GM21737 (cell line): ENCODE measurements around the gene HCRTR1.
"Not testable (repeated sequence)": the region's sequence is repeated elsewhere in the genome, so short reads cannot be mapped to it uniquely, and the experiment has no call there.

Source experiments
- ATAC-seq: cut with Tn5 transposase; IDR thresholded peaks from one replicate; pipeline ENCODE4 v1.9.1; 2021; ENCODE audit warnings: mild to moderate bottlenecking, moderate library complexity; ENCODE audit not compliant: unreplicated experiment

Gene HCRTR1

DNA sequence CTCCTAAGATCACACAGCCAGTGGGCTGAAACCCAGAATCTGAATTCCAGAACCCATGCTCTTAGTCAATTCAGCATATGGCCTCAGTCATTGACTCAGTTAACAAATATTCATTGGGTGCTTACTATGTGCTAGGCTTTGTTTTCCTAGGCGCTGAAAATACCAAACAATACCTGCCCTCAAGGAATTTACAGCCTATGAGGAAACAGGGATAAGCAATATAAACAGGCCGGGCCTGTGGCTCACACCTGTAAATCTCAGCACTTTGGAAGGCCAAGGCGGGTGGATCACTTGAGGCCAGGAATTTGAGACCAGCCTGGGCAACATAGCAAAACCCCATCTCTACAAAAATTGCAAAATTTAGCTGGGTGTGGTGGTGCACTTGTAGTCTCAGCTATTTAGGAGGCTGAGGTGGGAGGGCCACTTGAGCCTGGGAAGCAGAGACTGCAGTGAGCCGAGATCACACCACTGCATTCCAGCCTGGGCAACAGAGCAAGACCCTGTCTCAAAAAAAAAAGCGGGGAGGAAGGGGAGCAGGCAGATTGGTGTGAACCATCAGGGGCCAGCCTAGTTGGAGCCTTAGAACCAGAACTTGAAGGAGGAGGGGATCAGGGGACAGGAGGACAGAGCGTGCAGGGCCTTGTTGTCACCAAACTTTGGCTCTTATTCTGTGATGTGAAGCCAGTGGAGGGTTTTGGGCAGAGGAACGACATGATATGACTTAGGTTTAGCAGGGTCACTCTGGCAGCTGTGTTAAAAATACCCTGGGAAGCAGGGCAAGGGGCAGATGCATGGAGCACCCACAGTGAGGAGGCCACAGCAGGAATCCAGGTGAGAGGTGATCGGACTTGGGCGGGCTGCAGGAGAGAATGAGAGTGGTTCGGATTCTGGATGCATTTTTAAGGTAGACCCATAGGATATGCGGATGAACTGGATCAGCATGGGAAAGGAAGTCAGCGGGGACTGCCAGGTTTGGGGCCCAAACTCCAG is 35.4 kb upstream of the HCRTR1 start:
- ATAC-seq = no peak

- no peak for ATAC-seq
These were observed 34.2 kb upstream of the HCRTR1 start for GRCh38 chr1:31583082-31583994.

GRCh38 chr1:31583995-31584868 is 33.3 kb upstream of the HCRTR1 start:
- ATAC-seq = no peak

DNA sequence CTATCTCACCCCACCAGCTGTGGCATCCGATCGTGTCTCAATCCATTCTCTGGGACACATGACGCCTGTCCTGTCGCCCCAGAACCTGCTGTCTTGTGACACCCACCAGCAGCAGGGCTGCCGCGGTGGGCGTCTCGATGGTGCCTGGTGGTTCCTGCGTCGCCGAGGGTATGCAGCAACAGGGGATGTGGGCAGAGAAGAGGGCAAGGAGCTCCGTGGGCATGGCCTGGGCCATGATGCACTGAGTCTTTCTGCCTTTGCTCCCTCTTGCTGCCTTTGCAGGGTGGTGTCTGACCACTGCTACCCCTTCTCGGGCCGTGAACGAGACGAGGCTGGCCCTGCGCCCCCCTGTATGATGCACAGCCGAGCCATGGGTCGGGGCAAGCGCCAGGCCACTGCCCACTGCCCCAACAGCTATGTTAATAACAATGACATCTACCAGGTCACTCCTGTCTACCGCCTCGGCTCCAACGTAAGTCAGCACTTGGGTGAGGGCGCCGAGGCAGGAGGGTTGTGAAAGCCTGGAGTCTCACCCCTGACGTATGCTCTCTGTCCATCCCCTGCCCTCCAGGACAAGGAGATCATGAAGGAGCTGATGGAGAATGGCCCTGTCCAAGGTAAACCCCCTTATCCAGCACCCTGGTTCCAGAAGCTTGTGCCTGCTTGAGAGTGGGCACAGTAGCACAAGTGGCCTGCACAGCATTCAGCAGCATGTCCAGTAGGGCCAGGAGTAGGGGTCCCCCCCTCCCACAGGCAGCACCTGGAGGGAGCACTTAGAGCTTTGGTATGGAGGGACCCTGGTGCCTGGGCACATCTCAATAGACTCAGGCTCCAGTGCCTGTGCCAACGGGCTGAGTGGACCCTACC is 32.4 kb upstream of the HCRTR1 start:
- ATAC-seq = no peak

- ATAC-seq = no peak
These were observed 31.6 kb upstream of the HCRTR1 start for GRCh38 chr1:31585736-31586365.

- ATAC-seq = no peak
These were observed 30.8 kb upstream of the HCRTR1 start for GRCh38 chr1:31586376-31587327.

GRCh38 chr1:31587328-31587699 is 30.2 kb upstream of the HCRTR1 start:
- ATAC-seq = not testable (repeated sequence)

GRCh38 chr1:31587720-31588423 is 29.6 kb upstream of the HCRTR1 start:
- ATAC-seq = no peak

DNA sequence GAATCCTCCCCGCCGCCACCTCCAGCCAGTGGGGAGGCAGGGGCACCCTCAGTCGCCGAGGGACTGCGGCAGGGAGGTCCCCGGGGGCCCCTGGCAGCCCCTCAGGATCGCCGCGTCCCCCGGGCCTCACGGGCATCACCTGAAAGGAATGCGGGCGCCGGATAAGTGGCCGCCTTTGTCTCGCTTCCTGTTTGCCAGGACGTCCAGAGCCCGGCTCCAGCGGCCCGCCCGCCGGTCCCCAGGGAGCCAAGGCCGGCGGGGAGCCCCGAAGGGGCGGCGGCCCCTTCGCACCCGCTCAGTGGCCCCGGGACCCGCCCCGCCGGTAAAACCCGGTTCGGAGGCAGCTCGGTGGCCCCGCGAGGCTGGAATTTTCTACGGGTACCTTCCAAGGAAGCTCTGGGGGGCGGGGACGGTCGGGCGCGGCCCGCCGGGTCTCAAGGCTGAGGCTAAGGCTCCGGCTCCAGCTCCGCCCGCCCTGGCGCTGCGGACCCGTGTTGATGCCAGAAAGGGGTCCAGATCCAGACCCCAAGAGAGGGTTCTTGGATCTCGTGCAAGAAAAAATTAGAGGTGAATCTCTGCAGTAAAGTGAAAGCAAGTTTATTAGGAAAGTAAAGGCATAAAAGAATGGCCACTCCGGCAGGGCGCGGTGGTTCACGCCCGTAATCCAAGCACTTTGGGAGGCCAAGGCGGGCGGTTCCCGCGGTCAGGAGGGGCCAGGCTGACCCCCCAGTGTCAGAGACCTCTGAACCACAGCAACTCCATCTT is 28.6 kb upstream of the HCRTR1 start:
- ATAC-seq = no peak

DNA sequence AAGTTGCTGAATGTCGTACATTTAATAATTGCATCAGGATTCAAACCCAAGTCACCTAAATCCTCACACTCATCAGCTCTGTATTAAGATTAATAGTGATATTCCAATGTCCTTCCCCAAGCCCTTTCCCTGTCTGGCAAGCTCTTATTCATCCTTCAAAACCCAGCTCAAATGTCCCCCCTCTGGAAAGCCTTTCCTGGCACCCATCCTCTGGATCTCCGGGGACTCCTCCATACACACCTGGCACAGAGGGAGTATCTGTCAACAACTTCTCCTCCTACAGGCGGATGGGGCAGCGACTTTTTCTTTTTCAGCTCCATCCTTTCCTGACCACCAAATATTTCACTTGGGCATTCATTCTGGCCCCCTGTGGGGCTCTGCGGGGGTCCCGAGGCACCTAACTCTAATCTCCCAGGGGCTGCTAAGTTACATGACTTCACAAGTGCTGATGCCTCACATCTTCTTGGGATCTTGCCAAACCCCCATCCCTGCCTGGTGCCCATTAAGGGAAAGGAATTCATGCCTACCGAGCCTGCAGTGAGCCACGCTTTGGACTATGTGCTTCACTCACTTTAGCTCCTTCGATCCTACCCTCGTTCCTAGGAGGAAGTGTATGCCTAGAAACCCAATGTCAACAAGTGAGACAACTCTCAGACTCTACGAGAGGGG is 25.9 kb upstream of the HCRTR1 start:
- ATAC-seq = no peak

GRCh38 chr1:31592132-31592531 is 25.4 kb upstream of the HCRTR1 start:
- ATAC-seq = no peak

GRCh38 chr1:31593136-31593665 is 24.3 kb upstream of the HCRTR1 start:
- ATAC-seq = no peak

DNA sequence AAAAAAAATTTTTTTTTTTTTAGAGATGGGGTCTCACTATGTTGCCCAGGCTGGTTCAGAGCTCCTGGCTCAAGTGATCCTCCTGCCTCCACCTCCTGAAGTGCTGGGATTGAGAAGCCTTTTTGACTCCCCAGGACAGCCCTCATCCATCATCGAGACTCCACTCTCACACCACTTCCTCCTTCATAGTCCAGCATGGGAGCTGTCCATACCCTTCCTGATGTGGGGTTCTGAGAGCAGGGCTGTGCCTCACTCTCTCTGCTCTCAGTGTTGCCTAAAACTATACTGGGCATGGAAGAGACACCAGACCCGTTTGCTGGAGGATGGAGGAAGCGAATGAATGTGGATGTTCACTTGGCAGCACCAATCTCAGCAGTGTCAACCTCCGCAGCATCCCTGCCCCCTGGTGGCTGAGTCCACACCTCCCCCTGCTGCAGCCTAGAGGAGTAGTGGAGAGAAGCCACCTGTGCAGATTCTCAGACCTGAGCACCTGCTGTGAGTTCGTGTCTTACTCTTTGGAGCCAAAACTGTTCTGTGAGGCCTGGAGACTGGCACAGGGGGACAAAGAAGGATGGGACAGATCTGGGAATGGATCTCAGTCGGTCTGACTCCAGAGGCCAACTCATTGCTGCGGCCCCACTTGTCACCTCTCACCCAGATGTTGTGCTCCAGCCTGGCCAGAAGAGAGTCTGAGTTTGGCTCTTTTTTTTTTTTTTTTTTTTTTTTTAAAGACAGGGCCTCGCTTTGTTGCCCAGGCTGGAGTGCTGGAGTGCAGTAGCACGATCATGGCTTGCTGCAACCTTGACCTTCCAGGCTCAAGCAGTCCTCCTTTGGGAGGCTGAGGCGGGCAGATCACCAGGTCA is 23.5 kb upstream of the HCRTR1 start:
- peak; percentile 54 for ATAC-seq

DNA sequence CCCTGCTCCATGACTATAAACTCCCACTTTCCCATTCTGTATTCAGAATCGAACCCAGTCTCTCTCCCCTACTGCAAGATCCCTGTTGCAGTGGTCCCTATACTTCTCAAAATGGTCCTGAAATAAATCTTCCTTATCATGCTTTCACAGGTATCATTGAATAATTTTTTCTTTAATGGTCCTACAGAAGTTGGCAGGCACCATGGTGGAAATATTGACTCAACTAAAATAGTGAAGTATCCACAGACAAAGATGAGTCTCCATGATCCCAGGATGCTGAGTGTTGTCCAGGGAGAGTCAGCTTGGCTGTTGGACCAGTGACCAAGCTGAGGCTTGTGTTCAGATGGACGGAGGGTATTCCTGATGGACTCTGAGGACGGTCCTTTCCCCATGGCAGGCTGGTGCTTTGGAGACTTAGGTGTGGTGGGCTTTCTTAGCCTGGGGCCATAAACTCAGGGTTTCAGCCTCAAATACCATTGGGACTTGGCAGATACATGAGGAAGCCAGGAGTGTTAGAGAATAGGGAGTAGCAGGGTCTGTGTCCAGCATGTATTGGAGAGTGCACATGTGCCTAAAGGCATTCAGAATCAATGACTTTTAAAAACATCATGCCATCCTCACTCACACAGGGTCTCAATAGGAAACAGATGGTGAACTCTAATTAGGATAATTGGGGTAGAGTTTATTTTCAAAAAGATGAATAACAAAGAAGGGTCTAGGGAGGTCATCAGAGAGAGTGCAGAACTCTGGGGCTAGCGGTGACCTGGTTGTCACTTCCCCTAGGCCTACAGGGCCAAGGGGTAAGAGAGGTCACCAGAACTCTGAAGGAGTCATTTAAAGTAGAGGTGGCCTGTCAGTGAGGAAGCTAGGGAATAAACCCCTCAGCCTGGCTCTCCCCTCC is 21.4 kb upstream of the HCRTR1 start:
- ATAC-seq = no peak
